OCI-LY1 (cell line): Measurements from ENCODE around the gene ZBP1.

Experiments used
- CTCF ChIP-seq: fragments of 200-600 bp; sonication (generic), shearing (Covaris generic); IDR thresholded peaks from 2 replicates; pipeline ENCODE4 v1.5.1; 2017; ENCODE audit warnings: mild to moderate bottlenecking, antibody characterized with exemption, low read length, moderate library complexity, mixed read lengths
- EZH2 ChIP-seq: fragments of 200-600 bp; sonication (generic), shearing (Covaris generic); IDR thresholded peaks from 2 replicates; pipeline ENCODE4 v1.8.0; 2017; ENCODE audit warnings: borderline replicate concordance, mixed run types, mild to moderate bottlenecking, antibody characterized with exemption, low read length, moderate library complexity, mixed read lengths

- TF ChIP-seq CTCF, result peak; percentile 86
- TF ChIP-seq EZH2, result no peak
Measured at GRCh38 chr20:57594092-57594951, 25.9 kb downstream of the ZBP1 start.
